Activated T-cell treated with anti-CD3 and anti-CD28 coated beads for 48 hours (primary cell): ENCODE measurements around the gene ACKR4.
"Not testable (repeated sequence)": the region's sequence is repeated elsewhere in the genome, so short reads cannot be mapped to it uniquely, and the experiment has no call there.

Experiments
- DNase-seq: peaks from one replicate; pipeline ENCODE4 v3.0.0-alpha.2; 2020; ENCODE audit warnings: low read depth

The ACKR4 gene

GRCh38 chr3:132596816-132597433, at the start of gene ACKR4:
Gene ACKR4 (plus strand): TSS chr3:132597270. CDS start chr3:132600398, 3,128 bp downstream.
- no peak for DNase-seq

GRCh38 chr3:132549169-132549568, 47.9 kb upstream of the ACKR4 start:
- no peak for DNase-seq

DNA sequence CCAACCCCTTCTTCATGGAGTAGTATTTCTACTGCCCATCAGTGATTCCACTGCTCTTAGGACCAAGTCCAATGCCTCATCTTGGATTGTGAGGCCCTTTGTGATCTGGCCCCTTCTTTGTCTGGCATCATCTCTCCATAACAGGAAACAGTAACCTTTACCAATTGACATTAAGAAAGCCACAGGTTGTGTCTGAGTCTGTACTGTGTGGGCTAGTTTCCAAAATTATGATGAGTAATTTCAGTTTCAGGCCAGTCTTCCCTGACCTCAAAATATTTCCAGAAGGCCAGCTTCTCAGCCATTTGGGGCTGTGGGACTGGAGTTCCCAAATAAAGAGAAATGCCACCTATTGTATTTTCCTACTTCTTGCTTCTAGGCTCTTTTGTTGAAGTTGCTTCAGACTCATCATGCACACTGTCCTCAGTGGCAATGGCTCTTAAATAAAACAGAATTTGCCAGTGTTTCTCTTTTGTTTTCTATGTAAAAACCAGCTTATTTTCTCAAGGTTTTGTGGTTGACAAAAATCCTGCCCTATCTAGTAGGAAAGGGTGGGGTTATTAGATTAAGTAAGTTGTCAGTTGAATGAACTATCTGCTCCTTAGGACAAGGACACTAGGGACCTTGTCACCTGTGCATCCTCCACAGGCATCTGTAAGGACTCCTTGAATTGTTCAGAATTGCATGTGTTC, 47.0 kb upstream of the ACKR4 start:
- no peak for DNase-seq

- DNase-seq, result no peak
These were observed 46.3 kb upstream of the ACKR4 start for GRCh38 chr3:132550579-132551305.

DNA sequence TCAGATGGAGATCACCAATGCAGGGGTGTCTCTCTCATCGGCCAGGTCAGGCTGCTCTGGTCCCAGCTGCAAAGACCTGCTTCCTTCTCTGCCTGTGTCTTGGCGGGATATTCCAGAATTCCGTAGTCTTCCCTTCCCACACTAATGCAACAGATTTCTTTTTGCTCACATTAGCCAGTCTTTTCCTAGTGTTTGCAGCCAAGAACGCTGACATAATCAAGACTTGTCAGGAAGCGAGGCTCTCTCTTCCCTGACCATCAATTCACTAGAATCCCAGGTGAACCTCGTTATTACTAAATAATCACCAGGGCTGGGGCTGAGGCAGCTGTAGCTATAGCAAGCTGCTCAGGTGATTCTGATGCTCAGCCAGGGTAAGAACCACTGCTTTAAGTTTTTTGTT, 43.2 kb upstream of the ACKR4 start:
- DNase-seq, result no peak

- no peak for DNase-seq
These were observed 42.6 kb upstream of the ACKR4 start for GRCh38 chr3:132554437-132554836.

DNA sequence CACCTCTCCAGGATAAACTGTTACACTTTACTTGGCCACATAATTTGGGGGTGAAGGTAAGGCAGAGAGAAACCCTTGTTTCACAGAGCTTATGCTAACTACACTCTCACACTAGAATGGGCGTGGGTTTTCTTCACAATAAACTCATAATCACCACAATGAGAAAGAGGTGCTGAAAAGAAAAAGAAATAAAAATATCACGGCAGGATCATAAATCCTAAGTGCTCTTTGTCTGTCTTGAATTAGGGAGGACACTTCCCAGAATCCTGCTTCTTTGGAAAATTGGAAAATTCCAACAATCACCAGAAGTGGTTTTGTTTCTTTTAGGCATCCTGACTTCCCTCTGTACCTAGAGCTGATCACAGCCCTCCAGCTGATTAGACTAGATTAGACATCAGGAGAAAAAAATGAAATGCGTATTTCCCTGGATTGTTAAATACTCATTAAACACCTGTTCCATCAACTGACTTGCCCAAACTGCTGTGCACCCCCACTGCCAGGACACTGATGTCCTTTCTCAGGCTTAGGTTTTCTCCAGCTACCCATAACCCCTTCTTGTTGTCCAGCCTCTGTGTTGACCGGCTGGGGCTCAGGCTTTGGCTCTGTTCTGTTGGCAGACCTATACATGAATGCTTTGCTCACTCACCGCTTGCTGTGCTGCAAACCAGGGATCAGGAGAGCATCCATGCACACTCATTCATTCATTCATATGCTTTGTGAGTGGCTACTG, 41.6 kb upstream of the ACKR4 start:
- no peak for DNase-seq

- DNase-seq, result not testable (repeated sequence)
These were observed 41.1 kb upstream of the ACKR4 start for GRCh38 chr3:132556036-132556386.

DNA sequence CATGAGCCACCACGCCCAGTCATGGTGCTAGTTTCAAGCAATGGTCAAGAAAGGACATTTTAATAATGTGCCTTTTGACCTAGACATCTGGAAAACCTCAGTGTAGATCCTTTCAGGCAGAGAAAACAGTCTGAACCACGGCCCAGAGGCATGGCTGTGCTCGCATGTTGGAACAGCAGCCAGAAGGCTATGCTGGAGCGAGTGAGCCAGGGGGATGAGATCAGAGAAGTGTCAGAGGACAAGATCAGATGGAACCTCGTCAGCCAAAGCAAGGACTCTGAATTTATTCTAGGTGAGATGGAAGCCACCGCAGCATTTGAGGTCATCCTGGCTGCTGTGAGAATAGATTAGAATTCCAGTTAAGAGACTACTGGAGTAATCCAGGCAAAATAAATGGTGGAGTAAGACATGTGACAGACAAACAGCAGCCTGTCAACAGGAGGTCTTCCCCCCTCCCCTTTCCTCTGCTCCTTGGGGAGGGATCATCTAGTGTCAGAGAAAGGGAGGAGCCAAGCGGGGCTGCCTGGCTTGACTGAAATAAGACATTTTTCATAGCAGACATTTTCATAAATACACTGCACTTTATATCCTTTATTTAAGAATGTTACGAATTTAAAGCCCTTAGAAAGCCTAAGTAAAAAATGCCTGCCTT, 40.4 kb upstream of the ACKR4 start:
- DNase-seq, result no peak

- no peak for DNase-seq
These were observed 36.1 kb upstream of the ACKR4 start for GRCh38 chr3:132561003-132561402.

- no peak for DNase-seq
These were observed 33.5 kb upstream of the ACKR4 start for GRCh38 chr3:132563420-132564069.

DNA sequence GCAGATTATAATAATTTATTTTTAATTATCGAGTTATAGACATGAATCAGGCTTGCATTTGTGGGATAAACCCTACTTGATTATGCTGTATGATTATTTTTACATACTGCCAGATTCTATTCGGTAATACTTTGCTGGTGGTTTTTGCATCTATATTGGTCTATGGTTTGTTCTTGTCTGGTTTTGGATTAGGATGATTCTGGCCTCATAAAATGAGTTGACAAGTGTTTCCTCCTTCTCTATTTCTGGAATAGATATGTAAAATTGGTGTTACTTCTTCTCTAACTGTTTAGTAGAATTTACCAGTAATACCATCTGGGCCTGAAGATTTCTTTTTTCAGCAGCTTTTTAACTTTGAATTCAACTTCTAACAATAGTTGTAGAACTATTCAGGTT, 33.0 kb upstream of the ACKR4 start:
- no peak for DNase-seq

- DNase-seq, result no peak
These were observed 28.6 kb upstream of the ACKR4 start for GRCh38 chr3:132568422-132568821.

- DNase-seq, result no peak
These were observed 27.9 kb upstream of the ACKR4 start for GRCh38 chr3:132569153-132569552.

- no peak for DNase-seq
These were observed 27.5 kb upstream of the ACKR4 start for GRCh38 chr3:132569580-132569979.

GRCh38 chr3:132570016-132570415, 27.1 kb upstream of the ACKR4 start:
- no peak for DNase-seq

GRCh38 chr3:132573797-132574211, 23.3 kb upstream of the ACKR4 start:
- no peak for DNase-seq

DNA sequence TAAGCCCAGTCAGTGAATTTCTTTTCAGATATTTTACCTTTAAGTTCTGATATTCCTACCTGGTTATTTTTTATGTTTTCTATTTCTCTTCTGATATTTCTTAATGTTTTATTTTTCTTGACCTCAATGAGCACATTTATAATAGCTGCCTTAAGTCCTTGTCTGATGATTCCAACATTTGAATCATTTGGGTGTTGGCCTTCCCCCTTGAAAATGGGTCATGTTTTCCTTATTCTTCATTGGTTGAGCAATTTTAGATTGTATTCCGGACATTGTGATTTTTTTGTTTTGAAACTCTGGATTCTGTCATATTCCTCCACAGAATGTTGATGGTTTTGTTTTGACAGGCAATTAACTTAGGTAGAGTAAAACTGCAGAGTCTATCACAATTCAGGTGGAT, 9.7 kb upstream of the ACKR4 start:
- no peak for DNase-seq

GRCh38 chr3:132592216-132592615, 4.9 kb upstream of the ACKR4 start:
- no peak for DNase-seq

GRCh38 chr3:132593241-132593946, 3.7 kb upstream of the ACKR4 start:
- DNase-seq, result no peak

DNA sequence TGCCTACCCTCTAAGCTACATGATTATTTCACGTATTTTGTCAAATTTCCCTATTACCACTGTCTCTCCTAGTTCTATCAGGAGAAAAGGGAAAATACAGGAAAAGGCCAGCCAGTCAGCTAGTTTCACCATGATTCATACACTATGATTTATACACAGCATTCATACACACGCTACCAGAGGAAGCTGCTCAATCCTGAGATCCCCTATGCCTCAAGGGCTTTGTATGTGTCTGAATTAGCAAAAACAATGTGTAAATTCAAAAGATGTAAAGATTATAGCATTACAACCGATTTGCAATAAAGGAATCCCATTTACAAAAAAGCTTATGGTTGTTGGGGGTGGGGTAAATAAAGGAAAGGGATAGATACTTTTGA, 3.1 kb upstream of the ACKR4 start:
- no peak for DNase-seq
